GM19468 (cell line): ENCODE data around the gene UBL3.
A peak's percentile ranks its signal among the peaks of the same experiment; 100 is the strongest.

ENCODE experiments used
- ATAC-seq: cut with Tn5 transposase; IDR thresholded peaks from one replicate; pipeline ENCODE4 v1.9.1; 2021; ENCODE audit warnings: mild to moderate bottlenecking, moderate library complexity, moderate number of reproducible peaks; ENCODE audit not compliant: unreplicated experiment; ENCODE audit errors: extremely low read depth

The UBL3 gene

DNA sequence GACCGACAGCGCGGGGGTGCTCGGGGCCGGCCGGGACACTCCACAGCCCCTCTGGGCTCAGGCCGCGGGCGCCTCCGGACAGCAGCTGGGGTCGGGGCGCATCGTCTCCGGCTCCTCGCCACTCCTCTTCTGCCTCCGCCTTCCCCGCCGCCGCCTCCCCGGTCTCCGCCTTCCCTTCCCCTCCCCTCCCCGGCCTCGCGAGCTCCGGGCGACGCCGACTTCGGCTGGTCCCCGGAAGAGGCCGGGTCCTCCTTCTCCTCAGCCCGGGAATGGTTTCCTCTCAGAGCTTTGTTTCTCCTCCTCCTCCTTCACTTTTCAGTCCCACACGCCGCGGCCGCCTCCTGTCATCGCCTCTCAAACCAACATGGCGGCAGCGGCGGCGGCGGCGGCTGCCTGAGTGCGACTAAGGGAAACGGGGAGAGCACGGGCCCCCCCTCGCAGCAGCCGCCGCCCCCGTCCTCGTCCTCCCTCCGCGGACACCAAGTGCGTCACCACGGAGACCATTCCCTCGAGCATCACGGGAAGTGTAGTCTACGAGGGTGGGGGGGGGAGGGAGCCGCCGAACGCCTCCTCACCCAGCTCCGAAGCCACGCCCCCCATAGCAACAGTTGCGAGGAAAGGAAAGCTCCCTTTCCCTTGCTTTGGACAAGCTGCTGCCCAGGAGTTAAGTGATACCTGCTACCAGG lies at the start of gene UBL3:
Gene UBL3, minus strand, starts transcription at position 405 of the 686 bp plus-strand sequence. CDS start 1,079 bp downstream, outside the sequence.
- peak; percentile 84 for ATAC-seq

DNA sequence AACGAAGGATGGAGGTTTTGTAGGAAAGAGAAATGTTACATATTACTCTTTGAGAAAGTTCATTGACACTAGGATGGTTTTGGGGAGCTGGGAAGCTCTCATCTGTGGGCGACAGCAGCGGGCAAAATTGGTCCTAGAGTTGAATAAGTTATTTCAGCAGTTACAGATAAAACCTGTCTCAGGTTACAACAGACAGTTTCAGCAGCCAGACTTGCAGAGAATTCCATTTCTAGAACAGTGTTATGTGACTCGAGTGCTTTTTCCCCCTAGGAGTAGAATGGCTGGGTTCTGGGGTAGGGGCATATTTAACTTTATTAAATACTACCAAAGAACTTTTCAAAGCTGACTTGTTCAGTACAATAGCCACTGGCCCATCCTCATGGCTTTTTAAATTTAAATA lies 46.7 kb upstream of the UBL3 start:
- ATAC-seq, result no peak

DNA sequence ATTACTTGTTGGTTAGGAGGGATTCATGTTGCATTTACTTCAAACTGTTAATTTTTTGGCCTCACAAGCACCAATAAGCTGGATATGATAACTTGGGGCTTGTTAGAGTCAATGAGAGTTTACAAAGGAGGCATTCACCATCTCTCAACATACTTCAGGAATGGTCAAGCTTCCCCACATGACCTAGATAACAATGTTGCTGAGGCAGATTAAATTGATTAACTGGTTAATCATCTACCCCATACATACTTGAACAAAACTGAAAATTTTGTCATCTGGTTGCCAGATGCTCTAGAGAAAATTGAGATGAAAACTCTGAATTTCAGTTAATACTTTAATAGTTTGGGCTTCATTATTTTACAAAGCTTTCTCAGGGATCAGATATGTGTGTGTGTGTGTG lies 43.0 kb upstream of the UBL3 start:
- no peak for ATAC-seq

GRCh38 chr13:29892151-29892550 lies 41.7 kb upstream of the UBL3 start:
- no peak for ATAC-seq

GRCh38 chr13:29889111-29889510 lies 38.7 kb upstream of the UBL3 start:
- no peak for ATAC-seq

- no peak for ATAC-seq
Measured at GRCh38 chr13:29888306-29888705, 37.9 kb upstream of the UBL3 start.

DNA sequence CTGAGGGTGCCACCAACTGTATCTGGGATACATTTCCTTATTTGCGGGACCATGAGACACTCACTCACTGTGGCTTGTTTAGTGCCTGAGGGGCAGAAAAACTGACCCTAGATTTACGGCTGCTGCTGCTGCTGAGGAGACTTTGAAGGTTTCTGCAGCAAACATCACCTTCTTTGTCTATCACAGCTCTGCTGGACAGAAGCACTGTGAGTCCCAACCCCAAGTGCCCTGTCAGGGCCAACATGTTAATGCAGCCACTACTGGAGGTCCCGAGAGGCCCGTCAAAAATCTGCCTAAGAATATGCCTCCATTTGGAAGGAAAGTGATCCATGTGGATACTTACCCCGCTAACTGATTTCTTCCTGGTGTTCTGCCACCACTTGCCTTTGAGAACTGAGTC lies 37.3 kb upstream of the UBL3 start:
- ATAC-seq, result no peak

GRCh38 chr13:29887030-29887557 lies 36.7 kb upstream of the UBL3 start:
- ATAC-seq, result no peak

- ATAC-seq, result no peak
Measured at GRCh38 chr13:29886446-29886845, 36.0 kb upstream of the UBL3 start.

GRCh38 chr13:29885989-29886388 lies 35.6 kb upstream of the UBL3 start:
- no peak for ATAC-seq

DNA sequence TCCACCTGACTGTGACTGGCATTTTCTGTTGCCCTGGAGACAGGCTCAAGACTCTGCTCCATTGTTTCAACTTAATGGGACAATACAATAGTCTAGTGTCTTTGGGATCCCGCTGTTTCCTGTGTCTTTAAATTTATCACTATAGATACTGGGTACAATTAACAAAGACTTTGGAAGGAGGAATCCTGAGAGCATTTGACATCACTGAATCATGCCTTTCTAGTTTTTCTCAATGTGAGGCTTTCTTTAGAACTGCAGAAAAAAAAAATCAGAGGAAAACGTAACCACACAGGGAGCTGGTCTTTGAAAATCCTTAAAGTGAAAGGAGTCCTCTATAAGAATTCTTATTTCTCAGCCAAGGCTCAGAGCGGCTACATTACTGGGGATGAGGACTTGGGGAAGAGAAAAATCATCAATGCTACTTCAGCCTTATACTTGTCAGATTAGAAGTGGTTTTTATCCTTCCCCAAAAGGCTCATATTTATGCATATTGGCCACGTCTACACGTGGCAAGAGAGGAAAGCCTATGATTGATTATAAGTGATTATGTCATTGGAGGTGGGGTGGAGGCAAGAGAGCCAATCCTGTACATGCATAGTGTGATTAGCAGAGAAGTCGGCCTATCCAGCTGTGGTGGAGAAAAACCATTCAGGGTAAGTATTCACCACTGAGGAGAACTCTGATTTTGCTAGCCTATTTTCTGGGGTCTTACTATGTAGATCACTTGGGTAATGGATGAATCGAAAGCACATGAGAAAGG lies 34.4 kb upstream of the UBL3 start:
- no peak for ATAC-seq

GRCh38 chr13:29883941-29884518 lies 33.6 kb upstream of the UBL3 start:
- ATAC-seq, result no peak

DNA sequence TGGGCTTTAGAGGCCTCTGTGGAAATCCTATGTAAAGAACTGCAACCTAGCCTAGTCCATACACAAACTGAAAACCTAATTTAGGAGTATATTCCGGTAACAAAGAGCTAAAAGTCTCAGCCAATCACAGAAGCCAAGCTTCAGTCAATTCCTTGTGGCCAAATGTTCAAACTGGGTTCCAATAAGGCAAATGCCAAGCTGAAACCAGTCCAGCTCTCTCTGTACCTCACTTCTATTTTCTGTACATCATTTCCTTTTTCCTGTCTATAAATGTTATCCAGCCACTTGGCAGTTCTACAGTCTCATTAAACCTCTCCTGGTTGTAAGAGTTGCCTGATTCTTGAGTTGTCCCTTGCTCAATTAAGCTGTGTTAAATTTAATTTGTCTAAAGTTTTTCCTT lies 31.7 kb upstream of the UBL3 start:
- no peak for ATAC-seq

DNA sequence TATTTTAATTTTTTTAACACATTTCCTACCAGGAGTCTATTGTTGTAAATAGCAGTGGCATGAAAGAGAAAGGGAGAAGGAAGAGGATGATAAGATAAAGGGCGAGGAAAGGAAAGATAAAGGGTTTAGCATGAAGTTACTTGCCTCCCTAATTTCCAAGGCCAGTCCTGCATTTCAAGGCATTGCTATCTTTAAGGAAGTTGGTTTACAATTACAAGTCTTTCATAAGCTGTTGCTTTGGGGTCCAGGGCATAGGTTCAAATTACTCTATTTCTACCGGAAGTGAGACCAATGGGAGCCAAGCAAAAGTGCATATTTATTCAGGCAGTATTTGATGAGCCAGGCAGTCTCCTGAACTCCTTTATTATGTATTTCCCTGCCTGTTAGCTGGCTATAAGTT lies 27.7 kb upstream of the UBL3 start:
- no peak for ATAC-seq

DNA sequence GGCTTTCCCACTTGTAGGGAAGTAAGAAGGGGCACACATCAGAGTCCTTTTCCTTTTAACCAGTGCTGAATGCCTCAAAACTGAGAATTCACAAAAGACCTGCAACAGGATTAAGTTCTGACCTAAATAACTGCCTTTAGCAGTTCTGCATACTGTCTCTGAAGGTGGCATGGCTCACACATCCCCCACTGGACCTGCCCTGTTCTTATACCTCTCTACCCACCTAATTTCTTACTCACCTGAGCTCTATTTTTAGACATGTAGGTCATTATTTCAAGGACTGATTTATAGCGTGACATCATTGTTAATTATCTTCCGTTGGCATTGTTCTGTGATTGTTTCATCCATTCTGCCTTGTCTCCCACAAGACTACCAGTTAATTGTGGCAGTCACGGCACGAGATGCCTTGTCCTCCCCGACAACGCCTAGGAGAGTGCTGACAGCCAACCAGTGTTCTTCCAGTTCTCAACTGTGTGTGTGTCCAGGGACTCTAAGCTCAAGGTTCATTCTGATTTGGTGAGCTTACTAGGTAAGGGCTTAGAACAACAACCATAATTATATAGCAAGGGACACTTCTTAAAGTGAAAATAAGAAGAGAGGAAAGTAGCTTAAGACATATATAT lies 27.1 kb upstream of the UBL3 start:
- no peak for ATAC-seq

DNA sequence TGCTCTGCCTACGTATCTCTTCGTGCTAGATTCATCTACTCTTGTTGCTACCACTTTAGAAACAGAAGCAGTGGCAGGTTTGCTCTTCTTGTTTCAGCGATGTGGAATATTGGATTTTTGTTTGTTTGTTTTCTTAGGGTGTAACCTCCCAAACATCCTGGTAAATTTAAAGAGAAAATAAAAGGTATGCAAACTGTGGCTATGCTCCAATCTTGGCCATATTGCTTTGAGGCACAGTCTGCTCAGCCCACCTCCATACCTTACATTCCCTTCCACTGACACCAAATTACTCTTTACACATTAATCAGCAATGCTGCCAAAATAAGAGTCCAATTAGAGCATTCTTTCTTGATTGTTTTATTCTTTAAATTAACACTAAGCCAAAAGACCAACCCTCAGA lies 25.2 kb upstream of the UBL3 start:
- ATAC-seq, result no peak

- ATAC-seq, result no peak
Measured at GRCh38 chr13:29868581-29868980, 18.2 kb upstream of the UBL3 start.

DNA sequence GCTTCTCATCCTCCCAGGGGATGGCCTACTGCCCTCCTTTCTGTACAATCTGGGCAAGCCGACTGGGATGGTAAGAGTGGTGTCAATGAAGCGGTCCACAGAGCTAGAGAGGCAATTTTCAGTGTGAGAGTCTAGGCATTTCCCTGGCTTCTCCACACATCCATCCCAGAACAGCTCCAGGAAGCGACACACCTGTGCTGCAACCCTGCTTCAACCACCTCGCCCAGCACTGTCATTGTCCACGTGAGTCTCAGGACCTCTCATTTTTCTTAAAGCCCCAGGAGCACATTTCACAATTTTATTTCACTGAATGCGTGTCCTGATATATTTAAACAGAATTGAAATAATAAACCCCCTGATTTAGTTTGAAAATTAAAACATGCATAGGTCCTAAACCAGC lies 15.5 kb upstream of the UBL3 start:
- no peak for ATAC-seq

DNA sequence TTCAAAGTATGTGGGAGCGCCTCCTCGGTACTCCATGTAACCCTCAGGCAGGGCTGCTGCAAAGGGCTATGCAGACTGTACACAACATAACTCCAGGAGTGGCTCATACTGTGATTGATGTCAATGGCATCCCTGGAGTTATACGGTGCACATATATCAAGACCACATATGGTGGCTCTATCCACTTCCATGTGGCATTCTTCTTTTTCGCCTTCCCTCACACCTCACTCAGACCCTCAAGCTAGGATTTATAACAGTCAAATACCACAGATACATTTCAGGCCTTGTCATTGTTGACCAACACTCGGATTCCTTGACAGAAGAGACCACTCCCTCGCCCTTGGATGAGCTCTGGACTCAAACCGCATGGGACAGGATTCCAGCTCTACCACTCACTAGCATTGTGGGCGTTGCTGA lies 11.3 kb upstream of the UBL3 start:
- ATAC-seq, result no peak

GRCh38 chr13:29859971-29860370 lies 9.6 kb upstream of the UBL3 start:
- no peak for ATAC-seq

GRCh38 chr13:29858667-29859066 lies 8.2 kb upstream of the UBL3 start:
- ATAC-seq, result no peak
